H1 (cell line): ENCODE measurements around the gene PROSER2. TPM values are rescaled to one million over a fixed set of nuclear protein-coding genes. Genes with fewer than 3 reads are reported as not detected.

ENCODE experiments used
- CTCF ChIA-PET: fragments of 300-600 bp; sonication (Branson Sonifier 250); formaldehyde crosslinking; loops from one replicate; lab custom pipeline; 2021; ENCODE audit not compliant: partially characterized antibody; lab: Charles Lee
- POLR2A ChIA-PET: fragments of 300-600 bp; sonication (Branson Sonifier 250); formaldehyde crosslinking; loops from one replicate; lab custom pipeline; 2021; ENCODE audit warnings: inconsistent platforms; ENCODE audit not compliant: partially characterized antibody; lab: Charles Lee
- DNase-seq, 2 experiments: peaks; one replicate each; pipeline versions ENCODE4 v3.0.0 to v3.0.0-alpha.2; 2010 to 2022; ENCODE audit warnings: low spot score in 2 of 2, low read depth in 1 of 2, mixed read lengths in 1 of 2
- FAIRE-seq: peaks from 2 replicates; lab custom pipeline; 2011; peaks lifted over from hg19 to GRCh38; lab: Jason Lieb, UNC
- H2AFZ ChIP-seq: 2 replicates; pipeline ENCODE4 v1.8.1; 2012; ENCODE audit warnings: low read length, inconsistent platforms
- H2AK5ac ChIP-seq: 2 replicates; pipeline ENCODE4 v1.6.1; 2013; ENCODE audit warnings: low read depth, low read length
- H2BK120ac ChIP-seq: replicated peaks from 2 replicates; pipeline ENCODE3; 2013; ENCODE audit warnings: low read depth, low read length, inconsistent platforms
- H2BK12ac ChIP-seq: 2 replicates; pipeline ENCODE4 v1.6.1; 2013; ENCODE audit warnings: low read depth, low read length
- H2BK15ac ChIP-seq: 2 replicates; pipeline ENCODE4 v1.6.1; 2013; ENCODE audit warnings: low read length
- H2BK20ac ChIP-seq: 2 replicates; pipeline ENCODE4 v1.6.1; 2013; ENCODE audit warnings: low read length
- H2BK5ac ChIP-seq: 2 replicates; pipeline ENCODE4 v1.6.1; 2013; ENCODE audit warnings: low read depth, low read length
- H3K14ac ChIP-seq: 2 replicates; pipeline ENCODE4 v1.6.1; 2013; ENCODE audit warnings: inconsistent platforms; ENCODE audit not compliant: insufficient read length
- H3K18ac ChIP-seq: 2 replicates; pipeline ENCODE4 v1.6.1; 2013; ENCODE audit warnings: low read length; ENCODE audit errors: extremely low read depth
- H3K23ac ChIP-seq: 2 replicates; pipeline ENCODE4 v1.6.1; 2013; ENCODE audit warnings: inconsistent platforms; ENCODE audit not compliant: insufficient read length
- H3K23me2 ChIP-seq: 2 replicates; pipeline ENCODE4 v1.6.1; 2013; ENCODE audit warnings: low read depth, low read length
- H3K27ac ChIP-seq: 2 replicates; pipeline ENCODE4 v1.6.1; 2011; ENCODE audit warnings: low read depth, low read length, inconsistent platforms
- H3K27me3 ChIP-seq, 4 experiments: replicated peaks in 1 of 4; 1 replicate in 1 of 4; 2 replicates in 3 of 4; pipeline versions ENCODE4 v1.6.1 to v1.8.1; 2011 to 2013; ENCODE audit warnings: low read length in 3 of 4, mild to moderate bottlenecking in 3 of 4, inconsistent platforms in 2 of 4, mixed read lengths in 2 of 4, moderate library complexity in 1 of 4; ENCODE audit not compliant: control insufficient read depth in 3 of 4, insufficient read depth in 3 of 4; ENCODE audit errors: extremely low read depth in 1 of 4
- H3K36me3 ChIP-seq, 4 experiments: 2 replicates each; pipeline versions ENCODE4 v1.6.1 to v1.8.1; 2011 to 2013; ENCODE audit warnings: mild to moderate bottlenecking in 4 of 4, low read length in 3 of 4, moderate library complexity in 2 of 4, control low read depth in 1 of 4, inconsistent platforms in 1 of 4; ENCODE audit not compliant: insufficient read depth in 4 of 4, control insufficient read depth in 2 of 4
- H3K4ac ChIP-seq: replicated peaks from 2 replicates; pipeline ENCODE3; 2013; ENCODE audit warnings: low read length, low read depth, mixed read lengths, inconsistent platforms; ENCODE audit not compliant: insufficient read length
- H3K4me1 ChIP-seq, 4 experiments: replicated peaks in 1 of 4; 1 replicate in 1 of 4; 2 replicates in 3 of 4; pipeline versions ENCODE4 v1.6.1 to v1.8.1; 2011 to 2013; ENCODE audit warnings: low read length in 3 of 4, inconsistent platforms in 2 of 4, mixed read lengths in 1 of 4; ENCODE audit not compliant: insufficient read depth in 4 of 4, control insufficient read depth in 3 of 4
- H3K4me2 ChIP-seq, 2 experiments: 2 replicates each; pipeline versions ENCODE4 v1.6.1 to v1.8.1; 2011 to 2013; ENCODE audit warnings: low read depth in 2 of 2, low read length in 2 of 2, control low read depth in 1 of 2, inconsistent platforms in 1 of 2, mild to moderate bottlenecking in 1 of 2; ENCODE audit not compliant: insufficient read depth in 1 of 2
- H3K4me3 ChIP-seq, 4 experiments: fragments of 200-600, 300-600 bp in 1 of 4; sonication (generic), shearing (Covaris generic), sonication (Bioruptor Twin) in 1 of 4; 2 replicates each; pipeline versions ENCODE4 v1.5.1 to v1.8.1; 2011 to 2016; ENCODE audit warnings: low read length in 4 of 4, low read depth in 3 of 4, control low read depth in 2 of 4, inconsistent platforms in 2 of 4, mild to moderate bottlenecking in 2 of 4, mixed read lengths in 1 of 4, moderate library complexity in 1 of 4; ENCODE audit not compliant: insufficient read depth in 2 of 4; ENCODE audit errors: extremely low read depth in 1 of 4
- H3K56ac ChIP-seq: replicated peaks from 2 replicates; pipeline ENCODE3; 2013; ENCODE audit warnings: low read depth, mild to moderate bottlenecking, mixed read lengths, low read length, inconsistent platforms; ENCODE audit not compliant: insufficient read length
- H3K79me1 ChIP-seq: 2 replicates; pipeline ENCODE4 v1.6.1; 2013; ENCODE audit warnings: low read depth, low read length, control low read depth
- H3K79me2 ChIP-seq, 2 experiments: 2 replicates each; pipeline versions ENCODE4 v1.6.1 to v1.8.1; 2012 to 2013; ENCODE audit warnings: low read length in 2 of 2, mild to moderate bottlenecking in 2 of 2, inconsistent platforms in 1 of 2; ENCODE audit not compliant: insufficient read depth in 2 of 2, control insufficient read depth in 1 of 2
- H3K9ac ChIP-seq, 4 experiments: replicated peaks in 1 of 4; 1 replicate in 1 of 4; 2 replicates in 3 of 4; pipeline versions ENCODE4 v1.6.1 to v1.8.1; 2011 to 2013; ENCODE audit warnings: low read depth in 3 of 4, low read length in 3 of 4, control low read depth in 2 of 4, mild to moderate bottlenecking in 2 of 4, moderate library complexity in 2 of 4, inconsistent platforms in 1 of 4; ENCODE audit errors: extremely low read depth in 1 of 4
- H3K9me3 ChIP-seq, 2 experiments: 2 replicates each; pipeline versions ENCODE4 v1.6.1 to v1.8.1; 2012 to 2013; ENCODE audit warnings: mild to moderate bottlenecking in 2 of 2, moderate library complexity in 2 of 2, control low read depth in 1 of 2, inconsistent platforms in 1 of 2, low read depth in 1 of 2, low read length in 1 of 2, mixed read lengths in 1 of 2; ENCODE audit not compliant: insufficient read depth in 2 of 2
- H4K20me1 ChIP-seq, 2 experiments: replicated peaks in 1 of 2; 2 replicates each; pipeline versions ENCODE3 to v1.8.1; 2011 to 2013; ENCODE audit warnings: inconsistent platforms in 2 of 2, low read length in 2 of 2, mild to moderate bottlenecking in 1 of 2; ENCODE audit not compliant: insufficient read depth in 2 of 2, control insufficient read depth in 1 of 2
- H4K5ac ChIP-seq: 2 replicates; pipeline ENCODE4 v1.6.1; 2013; ENCODE audit warnings: low read length, low read depth, mixed read lengths, inconsistent platforms; ENCODE audit not compliant: insufficient read length
- H4K8ac ChIP-seq: 2 replicates; pipeline ENCODE4 v1.8.0; 2013; ENCODE audit warnings: mild to moderate bottlenecking, moderate library complexity, low read length, inconsistent platforms; ENCODE audit not compliant: insufficient read depth; ENCODE audit errors: extremely low read depth
- H4K91ac ChIP-seq: replicated peaks from 2 replicates; pipeline ENCODE3; 2013; ENCODE audit warnings: low read length, mixed read lengths, inconsistent platforms; ENCODE audit not compliant: insufficient read length
- CHD1 ChIP-seq: IDR thresholded peaks from 2 replicates; pipeline ENCODE4 v1.6.1; 2012; ENCODE audit warnings: low read depth, low read length, improper control_type of control experiment
- FOSL1 ChIP-seq: IDR thresholded peaks from 2 replicates; pipeline ENCODE4 v1.6.1; 2011; ENCODE audit warnings: mild to moderate bottlenecking, low read depth, low read length, moderate library complexity; ENCODE audit not compliant: insufficient read depth
- HDAC2 ChIP-seq, 2 experiments: fragments of 300-600 bp in 1 of 2; sonication (generic) in 1 of 2; IDR thresholded peaks; 2 replicates each; pipeline ENCODE4 v1.6.1; 2011 to 2012; ENCODE audit warnings: low read depth in 2 of 2, low read length in 2 of 2, mild to moderate bottlenecking in 2 of 2, moderate library complexity in 2 of 2, borderline replicate concordance in 1 of 2, inconsistent platforms in 1 of 2
- HDAC6 ChIP-seq: IDR thresholded peaks from one replicate; pipeline ENCODE4 v1.7.1; 2012; ENCODE audit warnings: low read depth, mild to moderate bottlenecking, inconsistent platforms, low read length, moderate library complexity
- ZNF274 ChIP-seq: IDR thresholded peaks from 2 replicates; pipeline ENCODE4 v1.7.0; 2012; ENCODE audit warnings: low read length, borderline replicate concordance; ENCODE audit errors: extremely low read depth
- WGBS, 2 experiments: shearing (Covaris generic) in 1 of 2; methylation state at CpG; one replicate each; pipeline versions ENCODE4 v1.1.6 to v1.1.7; 2013 to 2015; ENCODE audit warnings: low lambda C conversion rate in 2 of 2, mixed read lengths in 2 of 2, inconsistent platforms in 1 of 2, low coverage in 1 of 2, missing lambda C conversion rate in 1 of 2; ENCODE audit not compliant: insufficient replicate concordance in 2 of 2, insufficient coverage in 1 of 2, insufficient read length in 1 of 2; ENCODE audit errors: extremely low coverage in 1 of 2, missing lambda C conversion rate in 1 of 2; 5-methylcytosine and 5-hydroxymethylcytosine counted together
- polyA plus RNA-seq, 7 experiments: library from polyadenylated mRNA; depleted of rRNA in 3 of 7; stranded (reverse) in 5 of 7; unstranded in 2 of 7; fragments of >200 nt in 5 of 7; fragments of 200-250 nt in 2 of 7; gene quantifications; 1 replicate in 5 of 7; 2 replicates in 1 of 7; 4 replicates in 1 of 7; pipeline versions ENCODE4 v1.2.1 to v1.2.3, GENCODE V29; 2011 to 2013; ENCODE audit warnings: missing spikeins in 2 of 7, mixed read lengths in 2 of 7
- total RNA-seq: library from RNA; stranded (reverse); fragmentation: NEBNext Ultra II Directional; extraction: Animal tissue kit (Norgen Biotek cat#: 25700); gene quantifications from 2 replicates; pipeline ENCODE4 v1.2.1, GENCODE V29; 2021

PROSER2 gene
- total and polyA plus RNA-seq, 2 of the 8 experiments (the other 6 are each of a cell fraction or from before 2014, with no cell fraction given) = 3.9 to 13.7 TPM

GRCh38 chr10:11813177-11813576 is 10.0 kb upstream of the PROSER2 start:
- no peak overlapping the region for H2BK15ac ChIP-seq
- H2BK120ac ChIP-seq = no peak overlapping the region
- 89% methylated on average over 7 of the region's 7 CpGs; no CpG with 5 or more reads in 1 of the 2 experiments for WGBS, 2 experiments
- H4K5ac ChIP-seq = no peak overlapping the region
- DNase-seq (no peak), FAIRE-seq (no peak)
- no peak overlapping the region for H3K9ac ChIP-seq
- no peak overlapping the region for H2BK12ac ChIP-seq
- no peaks in the 10 kb centered on the region for H3K36me3 ChIP-seq
- H3K18ac ChIP-seq = no peak overlapping the region
- no peak overlapping the region for H2AK5ac ChIP-seq
- no peak overlapping the region for H3K4me3 ChIP-seq
- no peak overlapping the region for H3K4ac ChIP-seq
- H4K8ac ChIP-seq = no peak overlapping the region
- TF ChIP-seq HDAC6 (no peak), CHD1 (no peak), FOSL1 (no peak), ZNF274 (no peak), HDAC2 (IDR thresholded peaks at IDR 0.05; ENCODE audit: borderline replicate concordance in 1 of 2, low read depth in 2 of 2, low read length in 2 of 2) (no peak)
- CTCF ChIA-PET = interaction anchor here (0.9 to 3.0 kb wide), 7 partner anchors 10 to 100 kb away, joined by 3 to 20 read pairs (median 6); partner anchors contain the start of gene PROSER2
- H2AFZ ChIP-seq = peak overlapping the region; percentile 70; the same call in 1 of the 2 replicates
- no peak overlapping the region for H3K14ac ChIP-seq
- no peaks in the 10 kb centered on the region for H3K79me2 ChIP-seq
- H3K23ac ChIP-seq = no peak overlapping the region
- POLR2A ChIA-PET = no interaction called here
- no peak overlapping the region for H3K4me2 ChIP-seq
- no peaks in the 10 kb centered on the region for H4K20me1 ChIP-seq
- H2BK5ac ChIP-seq = no peak overlapping the region
- H3K79me1 ChIP-seq = no peaks in the 10 kb centered on the region
- H4K91ac ChIP-seq = no peak overlapping the region
- no peaks in the 10 kb centered on the region for H3K27me3 ChIP-seq
- H2BK20ac ChIP-seq = no peak overlapping the region
- peaks cover 0 to 7% (median under 1%) of the 10 kb centered on the region in 4 experiments; a peak in 2 of 7 replicates for H3K4me1 ChIP-seq
- no peak overlapping the region for H3K56ac ChIP-seq
- H3K9me3 ChIP-seq = no peaks in the 10 kb centered on the region
- no peaks in the 10 kb centered on the region for H3K23me2 ChIP-seq
- no peak overlapping the region for H3K27ac ChIP-seq
